ENCODE results near the gene CLEC18B. TPM values are rescaled to one million over a fixed set of nuclear protein-coding genes. Genes with fewer than 3 reads are reported as not detected.

The CLEC18B gene
- polyA plus RNA-seq, 2 of the 4 experiments (the other 2 are of a cell fraction): 0.26 to 0.31 TPM

Small RNAs within 50 kb of the gene (small RNA-seq; reads per million reads assigned to genes)
- 0 reads per million in 6 experiments for gene AC009053.4
- gene RF00019: 0 reads per million in 6 experiments
- 0 reads per million in 6 experiments for gene RNU6-237P

Other genes starting within 250 kb of the CLEC18B start
- 170 and 211 TPM in 2 replicates for gene PSMD7, start 124.7 kb downstream of the CLEC18B start, polyA plus RNA-seq (2011; rRNA removed)
- 210 to 219 TPM (median 212 TPM) in 3 replicates for gene PSMD7, start 124.7 kb downstream of the CLEC18B start, polyA plus RNA-seq (2017; fragmentation: RNase III; extraction: RNeasy Plus Mini Kit Qiagen cat#74134 plus additional on column Dnase treatment)
- 0.61 and 1.0 TPM in 2 replicates for gene NPIPB15, start 45.2 kb downstream of the CLEC18B start, polyA plus RNA-seq (2011; rRNA removed)
- 0.50 to 0.70 TPM (median 0.61 TPM) in 3 replicates for gene NPIPB15, start 45.2 kb downstream of the CLEC18B start, polyA plus RNA-seq (2017; fragmentation: RNase III; extraction: RNeasy Plus Mini Kit Qiagen cat#74134 plus additional on column Dnase treatment)
- gene GLG1, start 185.6 kb upstream of the CLEC18B start, polyA plus RNA-seq (2011; rRNA removed): 90.6 and 91.7 TPM in 2 replicates
- gene GLG1, start 185.6 kb upstream of the CLEC18B start, polyA plus RNA-seq (2017; fragmentation: RNase III; extraction: RNeasy Plus Mini Kit Qiagen cat#74134 plus additional on column Dnase treatment): 47.3 to 53.5 TPM (median 51.9 TPM) in 3 replicates
- gene RFWD3, start 245.4 kb upstream of the CLEC18B start, polyA plus RNA-seq (2011; rRNA removed): 50.6 and 52.5 TPM in 2 replicates
- 36.1 to 43.2 TPM (median 36.7 TPM) in 3 replicates for gene RFWD3, start 245.4 kb upstream of the CLEC18B start, polyA plus RNA-seq (2017; fragmentation: RNase III; extraction: RNeasy Plus Mini Kit Qiagen cat#74134 plus additional on column Dnase treatment)

Measured in A549 (cell line).